GM19351 (cell line): ENCODE results near the gene GLIS1.

ENCODE experiments used
- ATAC-seq: cut with Tn5 transposase; IDR thresholded peaks from one replicate; pipeline ENCODE4 v1.9.1; 2021; ENCODE audit warnings: mild to moderate bottlenecking, moderate library complexity; ENCODE audit not compliant: unreplicated experiment

The GLIS1 gene

DNA sequence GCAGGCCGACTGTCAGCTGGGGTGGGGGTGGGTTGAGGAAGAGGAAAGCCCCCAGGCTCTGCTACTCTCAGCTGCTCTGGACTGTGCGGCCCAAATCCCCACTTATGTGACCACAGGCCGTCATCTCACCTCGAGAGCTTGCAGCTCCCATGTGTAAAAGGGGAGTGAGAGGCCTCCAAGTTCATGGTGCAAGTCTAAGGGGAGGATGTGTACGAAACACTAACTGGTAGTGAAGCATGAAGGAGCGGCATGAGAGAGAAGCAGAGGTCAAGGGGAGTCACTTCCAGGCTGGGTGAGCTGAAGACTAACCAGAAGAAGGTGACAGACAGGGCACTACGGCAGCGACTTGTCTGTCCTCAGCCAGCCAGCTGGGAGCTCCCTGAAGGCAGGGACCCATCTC is 43.8 kb downstream of the GLIS1 start:
- ATAC-seq = no peak

DNA sequence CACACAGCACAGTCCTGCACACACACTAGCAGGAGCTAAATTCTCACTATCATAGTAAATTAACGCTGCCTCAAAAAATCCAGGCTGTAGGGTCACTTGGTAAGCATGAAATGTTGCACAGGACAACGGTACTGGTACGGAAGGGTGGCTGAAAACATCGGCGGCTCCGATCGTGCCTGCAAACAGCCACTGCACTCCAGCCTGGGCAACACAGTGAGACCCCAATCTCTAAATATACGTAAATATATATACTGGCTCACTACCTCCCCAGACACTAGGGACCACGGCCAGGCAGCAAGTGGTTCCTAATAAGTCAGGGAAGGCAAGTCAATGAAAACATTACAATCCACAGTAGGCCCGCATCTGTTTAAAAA is 44.3 kb downstream of the GLIS1 start:
- ATAC-seq = no peak

DNA sequence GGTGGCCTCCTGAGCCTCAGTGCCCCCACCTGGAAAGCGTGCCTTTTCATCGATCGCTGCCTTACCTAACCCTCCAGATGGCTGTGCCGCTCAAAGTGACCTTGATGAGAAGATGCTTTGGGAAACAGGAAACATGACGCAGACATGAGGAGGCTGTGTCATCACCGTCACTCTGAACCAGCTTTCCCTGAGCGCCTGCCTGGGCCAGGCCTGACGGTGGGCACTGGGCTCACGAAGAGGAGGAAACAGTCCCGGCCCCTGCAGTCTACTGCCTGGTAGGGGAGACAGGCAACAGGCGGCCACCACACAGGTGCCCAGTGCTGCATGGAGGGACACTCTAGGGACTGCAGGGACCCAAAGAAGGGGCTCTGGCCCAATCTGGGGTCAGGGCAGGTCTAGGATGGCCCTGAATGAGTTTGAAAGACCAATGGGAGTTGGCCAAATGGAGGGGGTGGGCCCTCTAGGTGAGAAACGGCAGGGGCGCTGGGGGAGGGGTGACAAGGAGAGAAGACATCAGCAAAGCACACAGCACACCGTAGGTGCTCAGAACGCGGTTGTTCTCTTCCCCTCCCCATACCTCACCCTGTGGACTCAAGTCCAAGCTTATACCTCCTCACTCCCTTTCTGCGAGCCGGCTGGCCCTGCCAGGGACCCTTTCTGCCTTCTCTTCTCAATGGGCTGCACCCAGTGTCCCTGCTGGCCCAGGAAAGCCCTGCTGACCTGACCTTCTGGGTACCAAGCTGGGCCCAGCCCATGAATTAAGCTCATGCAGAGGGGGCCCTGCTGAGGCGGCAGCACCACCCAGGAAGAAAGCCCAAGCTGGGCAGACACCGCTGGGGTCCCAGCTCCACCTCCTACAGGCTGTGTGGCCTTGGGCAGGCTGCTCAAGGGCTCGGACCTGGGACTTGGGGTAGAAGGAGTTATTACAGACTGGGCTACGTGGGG is 44.9 kb downstream of the GLIS1 start:
- ATAC-seq = no peak

DNA sequence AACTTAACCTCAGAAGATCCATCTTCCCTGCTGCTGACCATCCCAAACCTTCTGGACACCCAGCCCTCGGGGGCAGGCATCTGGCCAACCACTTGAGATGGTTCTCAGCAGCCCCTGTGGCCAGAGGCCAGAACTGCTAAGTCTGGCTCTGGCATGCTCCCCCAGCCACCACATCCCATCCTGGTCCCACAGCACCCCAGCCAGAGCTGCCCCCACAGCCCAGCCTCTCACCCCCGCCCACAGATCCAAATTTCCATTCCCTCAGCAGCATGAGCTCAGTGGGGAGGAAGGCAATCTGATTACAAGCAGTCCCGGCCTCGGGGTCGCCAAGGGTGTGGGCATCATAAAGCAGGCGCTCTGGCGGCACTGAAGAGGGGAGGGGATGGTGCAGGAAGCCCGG is 45.6 kb downstream of the GLIS1 start:
- ATAC-seq = no peak

DNA sequence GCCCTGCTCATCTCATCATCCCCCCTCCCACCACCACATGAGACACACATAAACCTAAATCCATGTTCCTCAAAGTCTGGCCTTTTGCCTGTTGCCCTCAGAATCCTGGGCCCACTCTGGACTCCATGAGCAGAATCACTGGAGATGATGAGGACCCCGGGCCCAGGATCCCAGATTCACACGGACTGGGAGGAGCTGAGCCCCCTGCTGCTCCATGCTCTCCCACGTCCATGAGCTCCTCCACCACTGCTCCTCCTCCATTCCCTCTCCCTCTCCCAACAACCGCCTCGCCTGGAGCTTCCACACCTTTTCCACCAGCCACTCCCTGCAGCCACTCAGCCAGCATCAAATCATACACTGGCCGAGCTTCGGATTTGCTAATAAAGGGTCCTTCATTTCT is 47.6 kb downstream of the GLIS1 start:
- no peak for ATAC-seq

DNA sequence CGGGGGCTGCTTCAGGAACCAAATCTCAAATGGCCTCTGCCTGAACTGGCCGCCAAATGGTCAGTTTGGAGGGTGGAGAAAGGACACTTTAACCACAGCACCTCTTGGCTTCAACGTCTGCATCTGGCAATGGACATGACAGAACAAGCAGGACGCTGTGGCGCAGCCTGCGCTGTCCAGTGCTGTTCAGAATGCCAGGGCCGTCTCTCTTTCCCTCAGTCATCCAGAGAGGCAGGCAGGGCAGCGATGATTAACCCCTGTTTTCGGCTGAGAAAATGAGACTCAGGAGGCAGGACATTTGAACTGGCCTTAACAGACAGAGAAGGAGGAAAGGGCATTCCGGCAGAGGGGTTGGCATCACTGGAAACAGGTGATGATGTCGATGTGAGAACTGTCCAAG is 48.6 kb downstream of the GLIS1 start:
- no peak for ATAC-seq

DNA sequence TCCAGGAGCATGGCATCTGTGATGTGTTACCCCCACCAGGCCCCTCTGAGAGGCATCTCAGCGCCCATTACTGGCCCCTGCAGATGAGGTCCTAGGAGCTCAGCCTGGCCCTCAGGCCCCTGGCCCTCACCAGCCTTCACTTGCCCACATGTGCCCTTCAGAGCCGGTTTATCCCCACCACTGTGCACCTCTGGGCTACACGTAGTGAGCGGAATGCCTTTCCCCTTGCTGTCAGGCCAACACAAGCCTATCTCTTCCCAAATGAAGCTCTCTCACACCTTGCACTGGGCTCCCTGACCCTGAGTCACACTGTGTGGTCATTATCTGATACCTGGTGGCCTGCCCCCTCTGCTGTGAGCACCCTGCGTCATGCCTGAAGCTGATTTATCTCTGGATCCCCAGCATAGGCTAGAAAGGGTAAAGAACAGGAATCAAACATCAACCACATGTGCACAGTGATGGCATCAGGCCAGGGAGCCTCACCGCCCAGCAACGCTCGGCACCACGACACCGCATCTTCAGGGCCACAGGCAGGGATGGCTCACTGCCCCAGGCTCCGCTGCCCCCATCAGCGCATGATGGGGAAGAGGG is 49.1 kb downstream of the GLIS1 start:
- no peak for ATAC-seq

DNA sequence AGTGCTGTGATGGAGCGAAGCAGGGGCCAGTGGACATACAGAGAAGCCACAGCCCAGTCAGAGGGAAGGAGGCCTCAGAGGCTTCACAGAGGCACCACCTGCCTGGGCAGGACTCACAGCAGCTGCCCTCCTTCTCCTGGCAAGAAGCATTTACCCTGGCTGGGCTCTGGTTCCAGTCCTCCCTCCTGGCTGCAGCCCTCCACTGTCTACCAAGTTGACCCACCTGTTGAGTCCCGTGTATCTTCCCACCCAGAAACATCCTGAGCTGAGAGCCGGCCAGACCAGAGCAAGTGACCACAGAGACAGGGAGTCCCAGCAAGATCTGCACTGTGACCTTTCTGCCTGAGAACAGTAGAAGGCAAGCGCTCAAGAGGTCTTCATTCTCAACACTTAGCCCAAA is 49.7 kb downstream of the GLIS1 start:
- no peak for ATAC-seq

DNA sequence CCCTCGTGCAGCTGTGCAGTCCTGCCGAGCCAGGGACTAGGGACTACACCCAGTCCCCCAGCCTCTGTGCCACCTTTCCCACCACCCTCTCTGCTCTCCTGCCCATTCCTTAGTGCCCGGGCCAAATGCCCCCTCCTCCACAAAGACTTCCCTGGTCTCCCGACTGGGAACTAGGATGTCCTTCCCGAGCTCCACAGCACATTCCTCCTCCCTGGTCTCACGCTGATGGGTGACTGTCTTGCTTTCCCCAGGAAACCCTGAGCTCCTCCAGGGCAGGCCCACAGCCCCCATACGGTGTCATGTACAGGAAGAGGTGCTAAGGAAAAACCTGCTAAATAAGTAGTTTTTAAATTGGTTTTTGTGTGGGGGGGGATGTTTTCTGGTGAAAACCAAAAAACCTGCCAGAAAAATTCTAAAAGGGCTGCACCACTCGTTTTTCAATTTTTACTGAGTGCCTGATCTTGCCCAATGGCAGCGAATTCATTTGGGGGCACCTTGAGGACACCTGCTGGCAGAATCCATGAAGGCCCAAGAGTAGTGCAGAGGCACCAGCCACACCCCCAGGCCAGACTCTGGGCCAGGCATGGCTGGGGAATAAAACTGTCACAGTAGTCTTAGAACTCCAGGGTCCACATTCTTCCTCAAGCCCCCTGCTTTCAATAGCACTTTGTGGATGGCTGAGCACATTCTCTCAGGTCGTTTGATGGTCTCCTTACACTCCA is 50.4 kb downstream of the GLIS1 start:
- no peak for ATAC-seq

DNA sequence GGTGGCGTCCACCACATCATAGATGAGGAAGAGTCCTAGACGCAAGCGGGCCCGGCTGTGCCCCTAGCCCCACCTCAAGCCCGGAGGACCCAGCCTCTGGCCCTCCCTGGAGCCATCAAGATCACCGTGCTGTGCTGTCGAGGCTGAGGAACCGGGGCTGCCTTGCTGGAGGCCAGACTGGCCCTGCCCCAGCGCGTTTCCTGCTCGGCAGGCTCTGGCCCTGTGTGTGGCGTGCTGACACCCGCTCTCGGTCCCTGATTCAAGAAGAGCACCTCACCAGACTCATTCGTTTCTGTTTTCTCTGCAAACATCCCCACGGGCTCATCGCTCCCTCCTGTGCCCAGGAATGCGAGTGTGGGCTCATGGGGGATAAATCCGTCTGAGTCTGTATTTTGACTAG is 51.1 kb downstream of the GLIS1 start:
- no peak for ATAC-seq

DNA sequence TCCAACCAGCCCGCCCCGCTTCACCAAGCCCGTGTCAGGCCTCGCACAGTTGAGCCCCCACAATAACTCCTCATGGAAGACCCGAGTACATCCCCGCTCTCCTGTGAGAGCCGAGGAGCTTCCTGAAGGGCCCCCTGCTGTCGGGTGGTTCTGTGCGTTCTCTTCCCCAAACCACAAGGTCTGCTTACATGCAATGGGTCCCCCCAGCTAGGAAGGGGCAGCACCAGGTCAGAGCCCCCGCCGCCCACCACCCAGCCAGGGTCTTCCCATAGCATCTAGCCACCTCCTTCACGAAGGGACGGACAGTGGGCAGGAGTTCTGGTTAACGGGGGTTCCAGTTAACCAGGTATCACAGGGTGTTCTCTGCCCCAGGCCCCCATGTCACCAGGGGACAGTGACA is 51.5 kb downstream of the GLIS1 start:
- no peak for ATAC-seq

DNA sequence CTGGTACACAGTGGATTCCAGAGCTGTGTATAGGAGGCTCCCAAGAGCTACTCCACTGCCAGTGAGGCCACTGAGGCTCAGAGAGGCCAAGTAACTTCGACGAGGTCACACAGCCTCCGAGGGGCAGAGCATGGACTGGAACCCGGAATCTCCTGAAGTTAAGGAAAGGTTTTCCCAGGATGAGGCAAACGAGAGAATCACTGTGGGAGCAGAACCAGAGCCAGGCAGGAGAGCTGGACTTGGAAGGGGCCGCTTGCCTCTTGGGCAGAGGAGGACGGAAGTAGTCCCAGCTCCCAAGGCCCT is 52.0 kb downstream of the GLIS1 start:
- ATAC-seq = no peak

DNA sequence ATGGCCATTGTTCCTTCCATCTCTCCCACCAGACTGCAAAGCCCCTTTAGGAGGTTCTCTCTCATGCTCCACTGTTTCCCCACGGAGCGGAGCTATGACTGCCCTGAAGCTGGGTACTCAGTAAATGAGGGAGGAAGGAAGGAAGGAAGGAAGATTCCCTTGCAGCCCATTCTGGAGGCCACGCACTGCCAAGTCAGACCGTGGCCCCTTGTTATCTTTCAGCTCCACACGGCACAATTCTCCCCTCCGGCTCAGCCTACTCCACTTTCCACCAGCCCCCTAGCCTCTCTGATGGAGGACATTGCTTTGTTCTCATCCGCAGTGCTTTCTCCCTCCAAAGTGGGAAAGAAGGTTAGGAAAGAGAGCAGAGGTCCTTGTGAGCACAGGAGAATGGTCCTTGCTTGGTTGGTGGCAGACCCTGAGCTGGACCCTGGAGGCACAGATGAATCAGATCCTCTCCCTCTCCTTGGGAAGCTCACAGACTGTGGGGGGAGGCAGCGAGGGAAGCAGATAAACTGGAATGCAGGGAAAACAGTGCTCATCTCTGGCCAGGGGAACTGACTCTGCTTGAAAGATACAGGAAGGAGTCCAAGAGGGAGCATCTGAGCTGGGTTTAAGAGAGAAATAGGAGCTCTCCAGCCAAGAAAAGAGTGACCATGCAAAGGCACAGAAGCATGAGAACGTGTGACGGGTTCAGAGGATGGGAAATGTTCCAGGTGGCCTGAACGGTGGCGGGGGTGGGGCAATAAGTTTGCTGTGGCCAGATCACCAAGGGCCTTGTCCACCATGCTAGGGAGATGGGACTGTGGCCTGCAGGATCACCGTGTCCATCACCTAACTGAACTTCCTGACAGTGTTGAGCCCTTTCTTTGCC is 52.6 kb downstream of the GLIS1 start:
- ATAC-seq = no peak

DNA sequence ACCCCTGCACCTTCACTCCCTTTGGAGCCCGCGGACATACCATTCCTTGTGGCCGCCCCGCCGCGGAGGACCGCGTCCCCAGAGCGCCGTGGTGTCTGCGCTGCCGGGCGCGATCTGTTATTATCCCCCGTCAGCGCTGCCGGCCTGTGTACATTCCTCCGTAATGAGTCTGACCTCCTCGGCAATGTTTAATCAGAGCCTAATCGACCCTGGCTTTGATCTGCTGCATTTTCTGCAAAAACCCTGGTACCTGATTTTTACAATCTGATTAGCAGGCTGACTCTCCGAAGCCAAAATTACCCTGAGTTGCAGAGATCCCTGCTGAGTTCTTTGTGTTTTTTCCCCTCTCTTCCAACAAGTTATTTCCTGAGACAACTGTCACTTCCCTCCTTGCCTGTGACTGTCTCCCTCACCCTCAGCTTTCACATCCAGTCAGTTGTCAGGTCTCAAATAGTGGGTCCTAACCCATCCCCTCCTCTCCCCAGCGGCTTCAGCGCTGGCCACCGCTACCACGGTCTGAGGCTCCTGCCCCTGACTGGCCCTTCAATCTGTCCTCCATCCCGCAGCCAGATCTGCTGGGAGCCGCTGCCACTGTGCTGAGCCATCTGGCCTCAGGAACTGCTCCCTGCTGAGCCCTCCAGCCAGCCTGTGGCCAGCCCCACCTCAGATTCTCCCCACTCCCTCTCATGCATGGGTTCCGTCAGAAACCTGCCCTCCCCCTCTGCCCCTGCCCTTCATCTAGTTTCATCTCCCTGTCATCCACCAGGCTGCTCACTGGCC is 53.5 kb downstream of the GLIS1 start:
- no peak for ATAC-seq

DNA sequence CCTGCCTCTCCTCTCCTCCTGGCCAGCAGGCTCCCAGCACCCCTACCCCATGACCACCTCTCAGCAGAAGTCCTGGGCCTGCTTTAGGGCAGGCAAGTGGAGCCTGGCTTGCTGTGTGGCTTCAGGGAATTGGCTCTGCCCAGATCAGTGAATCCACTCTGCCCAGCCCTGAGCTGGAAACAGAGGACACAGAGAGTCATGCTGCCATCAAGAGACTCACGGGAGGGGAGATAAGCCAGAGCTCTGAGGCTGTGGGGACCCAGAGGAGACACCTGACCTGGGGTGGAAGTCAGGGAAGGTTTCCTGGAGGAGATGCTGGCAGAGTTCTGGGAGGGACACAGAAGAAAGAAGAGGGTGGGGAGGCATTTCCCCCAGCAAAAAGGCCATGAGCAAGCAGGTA is 54.2 kb downstream of the GLIS1 start:
- no peak for ATAC-seq

DNA sequence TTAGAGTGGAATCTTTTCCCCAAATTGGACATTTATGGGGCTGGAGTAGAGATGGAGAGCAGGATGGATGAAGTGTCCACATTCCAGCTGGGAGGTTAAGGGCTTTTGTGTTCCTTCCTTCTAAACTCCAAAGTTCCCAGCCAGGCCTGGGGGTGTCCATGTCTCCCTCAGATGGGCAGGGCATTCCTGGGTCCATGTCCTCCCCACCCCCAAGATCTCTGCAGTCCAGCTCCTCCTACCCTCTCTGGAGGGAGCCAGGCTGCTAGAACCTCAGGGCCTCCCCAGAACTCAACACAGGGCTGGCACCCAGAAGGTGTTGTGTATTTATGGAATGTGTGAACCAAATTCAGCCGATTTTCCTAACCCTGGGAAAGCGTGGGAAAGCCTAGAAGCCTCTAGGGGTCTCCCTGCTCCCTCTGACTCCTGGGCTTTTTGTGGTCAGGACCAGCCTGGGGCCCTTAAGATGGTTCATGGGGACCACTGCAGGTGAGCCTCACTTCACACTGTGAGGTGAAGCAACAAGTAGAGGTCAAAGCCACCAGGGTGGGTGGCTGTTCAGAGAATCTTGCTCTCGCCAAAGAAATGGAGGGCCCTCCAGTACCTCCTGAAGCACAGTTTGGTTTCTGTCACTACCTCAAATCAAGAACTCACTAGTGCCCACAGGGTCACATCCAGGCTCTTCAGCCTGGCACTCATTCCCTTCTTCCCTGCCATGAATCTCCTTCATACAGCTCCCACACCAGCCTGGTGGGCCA is 54.8 kb downstream of the GLIS1 start:
- ATAC-seq = no peak

DNA sequence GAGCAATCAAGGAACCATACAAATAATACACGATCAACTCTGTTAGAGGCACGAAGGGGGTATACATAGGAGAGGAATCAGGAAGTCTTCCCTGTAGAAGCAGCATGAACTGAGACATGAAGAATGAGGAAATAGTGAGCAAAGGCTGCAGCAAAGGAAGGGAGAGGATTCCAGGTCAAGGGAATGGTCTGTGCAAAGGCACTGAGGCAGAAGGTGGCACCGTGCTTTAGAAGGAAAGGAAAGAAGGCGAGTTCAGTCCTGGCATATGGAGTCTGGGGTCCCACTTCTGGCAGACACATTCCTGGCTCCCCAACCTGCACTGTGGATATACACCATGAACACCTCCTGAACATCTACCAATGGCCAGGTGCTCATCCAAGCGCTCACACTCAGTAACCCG is 56.1 kb downstream of the GLIS1 start:
- ATAC-seq = no peak

DNA sequence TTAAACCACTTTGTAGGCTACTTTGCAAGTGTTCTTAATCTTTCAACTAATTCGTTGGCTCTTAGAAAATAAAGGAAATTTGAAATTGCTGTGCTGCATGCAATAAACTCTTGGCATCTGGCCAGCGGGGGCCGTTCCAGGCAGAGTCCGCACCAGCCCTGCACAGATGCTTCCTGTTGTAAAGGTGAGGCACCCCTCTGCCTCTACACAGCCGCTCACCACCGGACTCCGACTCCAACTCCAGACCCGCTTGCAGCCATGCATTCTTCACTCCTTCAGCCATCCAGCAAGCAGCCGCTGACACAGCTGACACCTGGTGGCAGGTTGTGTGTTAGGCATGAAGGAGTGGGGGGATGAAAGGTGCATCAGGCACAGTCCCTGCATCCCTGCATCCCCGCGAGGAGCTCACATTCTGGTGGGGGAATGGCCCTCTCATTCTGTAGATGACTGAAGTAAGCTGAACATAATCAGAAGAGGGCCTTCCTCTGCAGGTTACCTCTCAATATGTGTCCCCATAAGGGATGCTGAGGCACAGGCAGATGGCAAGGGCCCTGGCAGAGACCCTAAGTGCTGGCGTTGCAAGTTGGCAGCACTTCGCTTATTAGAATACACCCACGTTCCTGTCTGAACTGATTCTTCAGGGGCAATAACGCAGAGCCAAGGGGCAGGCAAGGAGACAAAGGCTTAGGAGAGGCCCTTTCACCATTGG is 56.8 kb downstream of the GLIS1 start:
- no peak for ATAC-seq

DNA sequence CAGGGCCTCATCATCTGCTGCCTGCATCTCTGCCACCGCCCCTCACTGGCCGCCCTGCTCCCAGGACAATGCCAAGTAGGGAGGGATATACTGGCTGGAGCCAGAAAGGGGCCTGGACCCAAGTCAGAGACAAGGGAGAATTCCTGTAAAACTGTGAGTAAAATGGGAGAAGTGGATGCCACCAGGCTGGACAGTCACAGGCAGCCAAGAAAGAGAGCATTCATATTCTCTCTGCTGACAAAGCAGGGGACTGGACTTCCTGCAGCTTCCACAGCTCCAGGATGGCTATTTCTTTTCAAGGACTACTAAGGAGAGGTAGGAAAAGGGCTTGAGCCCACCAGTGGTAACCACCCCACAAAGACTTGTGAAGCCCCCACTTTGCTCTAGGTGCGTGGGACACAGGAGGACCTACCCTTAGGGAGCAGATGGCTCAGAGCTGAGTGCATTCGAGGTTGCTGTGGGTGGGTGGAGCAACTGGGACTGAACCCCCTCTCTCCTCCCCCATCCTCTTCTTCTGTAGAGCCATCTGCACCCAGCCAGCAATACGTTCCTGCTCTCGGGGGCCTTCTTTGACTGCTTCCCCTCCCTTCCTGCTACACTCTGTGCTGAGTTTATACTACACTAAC is 57.5 kb downstream of the GLIS1 start:
- ATAC-seq = no peak
